HG03139 (cell line): ENCODE results near the gene RPSA.
"Not testable (repeated sequence)": the region's sequence is repeated elsewhere in the genome, so short reads cannot be mapped to it uniquely, and the experiment has no call there.

Source experiments
- ATAC-seq: cut with Tn5 transposase; IDR thresholded peaks from one replicate; pipeline ENCODE4 v1.9.1; 2021; ENCODE audit not compliant: unreplicated experiment

RPSA gene

DNA sequence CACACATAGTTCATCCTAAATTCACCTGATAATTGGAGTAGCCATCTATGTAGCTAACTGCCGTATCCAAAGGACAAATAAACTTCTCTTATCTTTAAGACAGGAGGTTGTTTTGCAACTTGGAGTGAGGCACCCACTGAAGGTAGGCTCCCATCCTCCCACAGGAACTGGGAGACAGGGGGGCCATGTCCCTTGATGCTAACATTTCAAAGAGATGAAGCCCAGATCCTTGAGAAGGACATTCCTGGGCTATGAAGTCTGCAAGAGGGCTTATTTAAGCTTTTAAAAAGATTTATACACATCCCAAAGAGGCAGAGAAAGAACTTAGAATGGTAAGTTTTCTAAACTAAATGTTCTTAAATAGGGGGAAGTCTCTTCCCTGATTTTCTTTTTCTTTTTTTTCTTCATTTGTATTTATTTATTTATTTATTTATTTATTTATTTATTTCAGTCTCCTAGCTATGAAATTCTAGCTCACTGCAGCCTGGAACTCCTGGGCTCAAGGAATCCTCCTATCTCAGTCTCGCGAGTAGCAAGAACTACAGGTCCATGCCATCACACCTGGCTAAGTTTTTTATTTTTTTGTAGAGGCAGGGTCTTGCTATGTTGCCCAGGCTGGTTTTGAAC lies 48.2 kb downstream of the RPSA start:
- no peak for ATAC-seq

DNA sequence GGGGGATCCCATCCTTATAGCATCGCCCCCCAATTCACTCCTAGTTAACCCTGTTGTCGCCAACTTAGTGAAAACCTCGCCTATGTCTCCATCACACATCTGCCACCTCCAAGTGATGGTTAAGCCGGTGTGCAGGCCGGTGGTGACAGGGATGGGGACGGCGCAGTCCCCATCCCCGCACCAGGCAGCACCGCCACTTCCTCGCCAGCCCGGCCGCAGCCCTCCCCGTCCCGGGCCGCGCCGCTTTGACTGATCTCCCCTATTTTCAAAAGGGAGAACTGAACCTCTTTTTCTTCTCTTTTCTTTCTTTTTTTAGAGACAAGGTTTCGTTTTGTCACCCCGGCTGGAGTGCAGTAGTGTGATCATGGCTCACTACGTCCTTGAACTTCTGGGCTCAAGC lies 49.6 kb downstream of the RPSA start:
- no peak for ATAC-seq

- no peak for ATAC-seq
Observed at GRCh38 chr3:39457361-39457760, 50.8 kb downstream of the RPSA start.

GRCh38 chr3:39458579-39458978 lies 52.1 kb downstream of the RPSA start:
- not testable (repeated sequence) for ATAC-seq

- no peak for ATAC-seq
Observed at GRCh38 chr3:39460677-39461076, 54.2 kb downstream of the RPSA start.
